Measurements from ENCODE around the gene SSNA1. TPM values are rescaled to one million over a fixed set of nuclear protein-coding genes. Genes with fewer than 3 reads are reported as not detected.

The SSNA1 gene
- total and polyA plus RNA-seq, 9 of the 15 experiments (the other 6 are each of a cell fraction or from before 2014, with no cell fraction given), result 1.9 to 130 (median 57.1) TPM

DNA sequence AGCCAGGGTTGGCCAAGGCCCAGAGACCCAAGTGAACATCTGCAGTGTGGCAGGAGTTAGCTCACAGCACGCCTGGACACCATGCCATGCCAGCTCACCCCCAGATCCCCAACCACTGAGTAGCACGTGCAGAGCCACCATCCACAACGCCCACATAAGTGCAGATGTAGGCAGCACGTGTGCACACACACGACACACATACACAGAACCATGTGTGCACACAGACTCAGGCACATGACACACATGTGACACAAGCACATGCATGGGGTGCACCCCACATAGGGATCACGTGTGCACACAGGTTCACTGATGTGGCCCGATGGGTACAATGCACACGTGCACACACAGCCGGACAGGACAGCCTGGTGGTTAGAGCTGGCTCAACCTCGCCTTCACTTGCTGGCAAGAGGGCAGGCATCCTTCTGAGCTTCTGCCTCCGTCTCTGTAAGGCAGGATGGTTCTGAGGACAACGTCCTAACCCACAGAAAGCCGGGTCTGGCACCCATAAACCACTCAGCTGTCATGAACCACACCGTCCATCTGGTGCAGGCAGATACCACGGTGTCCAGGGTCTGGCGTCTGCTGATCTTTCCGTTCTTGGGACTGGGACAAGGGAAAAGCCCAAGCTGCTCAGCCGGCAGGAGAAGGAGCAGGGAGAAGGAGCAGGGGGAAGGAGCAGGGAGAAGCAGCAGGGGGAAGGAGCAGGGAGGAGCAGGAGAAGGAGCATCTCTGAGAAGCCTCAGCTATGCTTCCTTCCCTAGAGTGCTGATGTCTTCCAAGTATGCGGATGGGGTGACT, 30.7 kb upstream of the SSNA1 start (continued):
- TF ChIP-seq ZNF274 (IDR thresholded peaks at IDR 0.05; ENCODE audit: borderline replicate concordance, low read depth, low read length), result no peak
- TF ChIP-seq HMGN3 (IDR thresholded peaks at IDR 0.05; ENCODE audit: borderline replicate concordance, extremely low read depth, insufficient read length, low read depth, low read length), result no peak
- TF ChIP-seq ZNF561 (CRISPR knock-in tag; conservative IDR thresholded peaks at IDR 0.05), result no peak
- TF ChIP-seq ZKSCAN1 (IDR thresholded peaks at IDR 0.05; ENCODE audit: low read depth, low read length), result no peak
- peak; percentile 67 for TF ChIP-seq ZNF263 (CRISPR knock-in tag; IDR thresholded peaks at IDR 0.05; ENCODE audit: borderline replicate concordance)
- no peak for TF ChIP-seq ZNF398 (CRISPR knock-in tag; IDR thresholded peaks at IDR 0.05)
- no peak for TF ChIP-seq ZNF717 (CRISPR knock-in tag; IDR thresholded peaks at IDR 0.05)
- no peak for TF ChIP-seq PPARD (CRISPR knock-in tag; IDR thresholded peaks at IDR 0.05)
- no peak for TF ChIP-seq JUNB (CRISPR knock-in tag; conservative IDR thresholded peaks at IDR 0.05)
- peak; percentile 42; the same call in 1 of the 2 replicates for TF ChIP-seq L3MBTL2 (IDR thresholded peaks at IDR 0.05)
- no peak for TF ChIP-seq NCOA4 (IDR thresholded peaks at IDR 0.05; ENCODE audit: partially characterized antibody)
- TF ChIP-seq, protein P1, sequence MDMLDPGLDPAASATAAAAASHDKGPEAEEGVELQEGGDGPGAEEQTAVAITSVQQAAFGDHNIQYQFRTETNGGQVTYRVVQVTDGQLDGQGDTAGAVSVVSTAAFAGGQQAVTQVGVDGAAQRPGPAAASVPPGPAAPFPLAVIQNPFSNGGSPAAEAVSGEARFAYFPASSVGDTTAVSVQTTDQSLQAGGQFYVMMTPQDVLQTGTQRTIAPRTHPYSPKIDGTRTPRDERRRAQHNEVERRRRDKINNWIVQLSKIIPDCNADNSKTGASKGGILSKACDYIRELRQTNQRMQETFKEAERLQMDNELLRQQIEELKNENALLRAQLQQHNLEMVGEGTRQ (CRISPR knock-in tag; IDR thresholded peaks at IDR 0.05), result peak; percentile 47
- peak; percentile 73 for TF ChIP-seq TEAD4 (IDR thresholded peaks at IDR 0.05; ENCODE audit: low read length)
- no peak for TF ChIP-seq TEAD4 (CRISPR knock-in tag; IDR thresholded peaks at IDR 0.05; ENCODE audit: borderline replicate concordance)
- TF ChIP-seq ARID4B (CRISPR knock-in tag; IDR thresholded peaks at IDR 0.05), result peak; percentile 46; the same call in 1 of the 2 replicates
- no peak for TF ChIP-seq HDAC8 (tag; IDR thresholded peaks at IDR 0.05)
- no peak for TF ChIP-seq HDAC1 (IDR thresholded peaks at IDR 0.05)
- TF ChIP-seq POLR2B (IDR thresholded peaks at IDR 0.05; ENCODE audit: low read depth, partially characterized antibody), result no peak
- no peak for TF ChIP-seq MAZ (CRISPR knock-in tag; conservative IDR thresholded peaks at IDR 0.05 in 1 of 2, IDR thresholded peaks at IDR 0.05 in 1 of 2)
